Uterus (tissue), 4 donors: ENCODE results near the gene PIP4K2A. TPM values are rescaled to one million over a fixed set of nuclear protein-coding genes. Genes with fewer than 3 reads are reported as not detected.
"Not testable (repeated sequence)": the region's sequence is repeated elsewhere in the genome, so short reads cannot be mapped to it uniquely, and the experiment has no call there.

Experiments
- DNase-seq, 2 donors: peaks; one replicate each; pipeline ENCODE4 v3.0.0-alpha.2; 2019 to 2020
- H3K27ac ChIP-seq, 2 donors: fragments of 200-600 bp; sonication (generic); 1 replicate in 1 of 2; 2 replicates in 1 of 2; pipeline ENCODE4 v1.5.1; 2016 to 2018
- H3K27me3 ChIP-seq, 2 donors: fragments of 200-600 bp; sonication (generic); one replicate each; pipeline ENCODE4 v1.5.1; 2018 to 2019; ENCODE audit warnings: control low read depth in 1 of 2
- H3K36me3 ChIP-seq, 2 donors: fragments of 200-600 bp; sonication (generic); one replicate each; pipeline ENCODE4 v1.5.1; 2019; ENCODE audit warnings: control low read depth in 1 of 2
- H3K4me1 ChIP-seq, 2 donors: fragments of 200-600 bp; sonication (generic); one replicate each; pipeline ENCODE4 v1.5.1; 2018 to 2019; ENCODE audit warnings: control low read depth in 1 of 2
- H3K4me3 ChIP-seq, 2 donors: fragments of 200-600 bp; sonication (generic); 1 replicate in 1 of 2; 2 replicates in 1 of 2; pipeline ENCODE4 v1.5.1; 2018 to 2019; ENCODE audit warnings: mild to moderate bottlenecking in 1 of 2
- H3K9me3 ChIP-seq, 2 donors: fragments of 200-600 bp; sonication (generic); one replicate each; pipeline ENCODE4 v1.5.1; 2019; ENCODE audit warnings: control low read depth in 1 of 2
- POLR2A ChIP-seq, 2 donors: fragments of 450-650 bp; IDR thresholded peaks; one replicate each; pipeline ENCODE4 v1.6.1; 2016; ENCODE audit warnings: antibody characterized with exemption in 2 of 2, mild to moderate bottlenecking in 1 of 2, moderate library complexity in 1 of 2
- intact Hi-C: fragments of 100-400 bp; cut with DNase I; formaldehyde crosslinking; loops from one replicate; pipeline ENCODE4 v1.15.1; 2023; ENCODE audit warnings: low total_unique reads
- total RNA-seq, 4 donors: library from RNA; depleted of rRNA in 3 of 4; stranded (reverse); fragments of >200 nt in 3 of 4; gene quantifications; one replicate each; pipeline versions ENCODE4 v1.1.0 to v1.2.4, GENCODE V29; 2014 to 2023
- TF ChIP-seq, protein P1 (sequence below), 4 experiments: fragments of 200-600 bp in 2 of 4; fragments of 450-650 bp in 2 of 4; sonication (generic) in 2 of 4; IDR thresholded peaks; one replicate each; pipeline ENCODE4 v1.5.1; 2016 to 2019; ENCODE audit warnings: antibody characterized with exemption in 4 of 4, mild to moderate bottlenecking in 2 of 4, moderate library complexity in 1 of 4
- donor health status: DM: yes; HTN: yes; CAD: no.

The PIP4K2A gene
- total RNA-seq, 4 donors from 2014 or later = 17.4 to 42.4 (median 22.0) TPM

DNA sequence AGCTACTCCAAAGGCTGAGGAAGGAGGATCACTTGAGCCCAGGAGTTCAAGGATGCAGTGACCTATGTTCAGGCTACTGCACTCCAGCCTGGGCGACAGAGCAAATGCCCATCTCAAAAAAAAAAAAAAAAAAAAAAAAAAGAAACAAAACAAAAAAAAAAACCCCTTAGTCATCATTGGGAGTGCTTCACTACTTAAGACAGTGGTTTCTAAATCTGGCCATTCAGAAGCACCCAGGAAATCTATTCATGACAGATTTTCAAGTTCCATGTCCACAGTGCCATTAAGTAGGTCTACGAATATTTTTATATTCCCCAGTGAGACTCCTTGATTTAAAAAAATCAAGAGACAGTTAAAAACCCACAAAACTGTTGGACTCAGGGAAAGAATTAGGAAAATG lies 182.9 kb downstream of the PIP4K2A start:
- no peaks in the 10 kb centered on the region for H3K4me1 ChIP-seq
- H3K4me3 ChIP-seq = no peak overlapping the region
- H3K27ac ChIP-seq = no peak overlapping the region
- H3K9me3 ChIP-seq = no peaks in the 10 kb centered on the region
- intact Hi-C loops = no loop called here
- DNase-seq = no peak
- no peaks in the 10 kb centered on the region for H3K27me3 ChIP-seq
- H3K36me3 ChIP-seq = no peaks in the 10 kb centered on the region
- TF ChIP-seq POLR2A (IDR thresholded peaks at IDR 0.05) = no peak
- TF ChIP-seq, protein P1, sequence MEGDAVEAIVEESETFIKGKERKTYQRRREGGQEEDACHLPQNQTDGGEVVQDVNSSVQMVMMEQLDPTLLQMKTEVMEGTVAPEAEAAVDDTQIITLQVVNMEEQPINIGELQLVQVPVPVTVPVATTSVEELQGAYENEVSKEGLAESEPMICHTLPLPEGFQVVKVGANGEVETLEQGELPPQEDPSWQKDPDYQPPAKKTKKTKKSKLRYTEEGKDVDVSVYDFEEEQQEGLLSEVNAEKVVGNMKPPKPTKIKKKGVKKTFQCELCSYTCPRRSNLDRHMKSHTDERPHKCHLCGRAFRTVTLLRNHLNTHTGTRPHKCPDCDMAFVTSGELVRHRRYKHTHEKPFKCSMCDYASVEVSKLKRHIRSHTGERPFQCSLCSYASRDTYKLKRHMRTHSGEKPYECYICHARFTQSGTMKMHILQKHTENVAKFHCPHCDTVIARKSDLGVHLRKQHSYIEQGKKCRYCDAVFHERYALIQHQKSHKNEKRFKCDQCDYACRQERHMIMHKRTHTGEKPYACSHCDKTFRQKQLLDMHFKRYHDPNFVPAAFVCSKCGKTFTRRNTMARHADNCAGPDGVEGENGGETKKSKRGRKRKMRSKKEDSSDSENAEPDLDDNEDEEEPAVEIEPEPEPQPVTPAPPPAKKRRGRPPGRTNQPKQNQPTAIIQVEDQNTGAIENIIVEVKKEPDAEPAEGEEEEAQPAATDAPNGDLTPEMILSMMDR (IDR thresholded peaks at IDR 0.05) = no peak

- Histone ChIP-seq H3K27me3 (no peaks in the 10 kb centered on the region), H3K4me1 (no peaks in the 10 kb centered on the region), H3K9me3 (no peaks in the 10 kb centered on the region), H3K27ac (no peak overlapping the region), H3K36me3 (no peaks in the 10 kb centered on the region), H3K4me3 (no peak overlapping the region)
- no peak for TF ChIP-seq POLR2A (IDR thresholded peaks at IDR 0.05)
- TF ChIP-seq, protein P1 (IDR thresholded peaks at IDR 0.05) = no peak
- intact Hi-C loops = no loop called here
- no peak for DNase-seq
Observed at GRCh38 chr10:22531008-22531407, 183.4 kb downstream of the PIP4K2A start.

GRCh38 chr10:22527520-22527919 lies 186.9 kb downstream of the PIP4K2A start:
- H3K9me3 ChIP-seq = no peaks in the 10 kb centered on the region
- TF ChIP-seq, protein P1 (IDR thresholded peaks at IDR 0.05) = no peak
- no peak for TF ChIP-seq POLR2A (IDR thresholded peaks at IDR 0.05)

GRCh38 chr10:22524333-22524732 lies 190.0 kb downstream of the PIP4K2A start:
- H3K27ac ChIP-seq, H3K27me3 ChIP-seq, intact Hi-C loops, H3K4me3 ChIP-seq, H3K36me3 ChIP-seq, H3K4me1 ChIP-seq, H3K9me3 ChIP-seq, DNase-seq: not testable (repeated sequence)

More at GRCh38 chr10:22527520-22527919, 186.9 kb downstream of the PIP4K2A start:
- intact Hi-C loops = no loop called here
- no peaks in the 10 kb centered on the region for H3K4me1 ChIP-seq
- no peaks in the 10 kb centered on the region for H3K27me3 ChIP-seq
- H3K36me3 ChIP-seq = no peaks in the 10 kb centered on the region
- no peak overlapping the region for H3K4me3 ChIP-seq
- DNase-seq = no peak
- H3K27ac ChIP-seq = no peak overlapping the region

DNA sequence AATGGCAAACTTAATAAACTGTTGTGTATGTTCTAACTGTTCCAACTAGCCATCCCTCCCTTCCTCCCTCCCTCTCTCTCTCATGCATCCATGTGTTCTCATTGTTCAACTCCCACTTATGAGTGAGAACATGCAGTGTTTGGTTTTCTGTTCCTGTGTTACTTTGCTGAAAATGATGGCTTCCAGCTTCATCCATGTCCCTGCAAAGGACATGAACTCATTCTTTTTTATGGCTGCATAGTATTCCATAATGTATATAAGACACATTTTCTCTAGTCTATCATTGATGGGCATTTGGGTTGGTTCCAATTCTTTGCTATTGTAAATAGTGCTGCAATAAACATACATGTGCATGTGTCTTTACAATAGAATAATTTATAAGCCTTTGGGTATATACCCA lies 193.7 kb downstream of the PIP4K2A start:
- H3K27ac ChIP-seq, H3K36me3 ChIP-seq, H3K4me3 ChIP-seq, H3K27me3 ChIP-seq, intact Hi-C loops, H3K4me1 ChIP-seq, H3K9me3 ChIP-seq, DNase-seq: not testable (repeated sequence)

DNA sequence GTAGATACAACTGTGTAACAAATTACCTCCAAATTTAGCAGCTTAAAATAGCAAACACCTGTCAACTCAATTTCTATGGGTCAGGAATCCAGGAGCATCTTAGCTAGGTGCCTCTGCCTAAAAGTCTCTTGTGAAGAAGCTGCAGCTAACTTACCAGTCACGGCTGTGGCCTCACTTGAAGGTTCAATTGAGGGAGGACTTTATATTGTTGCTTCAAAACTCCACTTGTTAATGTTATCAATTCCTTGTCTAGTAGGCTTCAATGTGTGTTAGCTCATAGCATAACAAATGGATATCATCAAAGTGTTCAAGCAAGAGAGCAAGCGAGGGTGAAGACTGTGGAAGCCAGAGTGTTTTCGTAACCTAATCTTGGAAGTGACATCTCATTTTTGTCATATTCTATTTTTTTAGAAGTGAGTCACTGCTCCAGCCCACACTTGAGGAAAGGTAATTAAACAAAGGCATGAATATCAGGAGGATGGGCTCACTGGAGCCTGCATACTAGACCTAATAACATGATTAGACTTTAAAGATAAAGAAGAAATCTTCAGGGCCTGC lies 196.1 kb downstream of the PIP4K2A start:
- intact Hi-C loops = no loop called here
- no peaks in the 10 kb centered on the region for H3K4me1 ChIP-seq

More for the DNA sequence above, 196.1 kb downstream of the PIP4K2A start:
- DNase-seq = no peak
- TF ChIP-seq POLR2A (IDR thresholded peaks at IDR 0.05) = no peak
- TF ChIP-seq, protein P1 (IDR thresholded peaks at IDR 0.05) = no peak
- H3K27me3 ChIP-seq = no peaks in the 10 kb centered on the region
- no peak overlapping the region for H3K4me3 ChIP-seq
- no peaks in the 10 kb centered on the region for H3K36me3 ChIP-seq
- no peaks in the 10 kb centered on the region for H3K9me3 ChIP-seq
- no peak overlapping the region for H3K27ac ChIP-seq
